Measurements from ENCODE around the gene LDHAL6B.
A peak's percentile ranks its signal among the peaks of the same experiment; 100 is the strongest.

The LDHAL6B gene

DNA sequence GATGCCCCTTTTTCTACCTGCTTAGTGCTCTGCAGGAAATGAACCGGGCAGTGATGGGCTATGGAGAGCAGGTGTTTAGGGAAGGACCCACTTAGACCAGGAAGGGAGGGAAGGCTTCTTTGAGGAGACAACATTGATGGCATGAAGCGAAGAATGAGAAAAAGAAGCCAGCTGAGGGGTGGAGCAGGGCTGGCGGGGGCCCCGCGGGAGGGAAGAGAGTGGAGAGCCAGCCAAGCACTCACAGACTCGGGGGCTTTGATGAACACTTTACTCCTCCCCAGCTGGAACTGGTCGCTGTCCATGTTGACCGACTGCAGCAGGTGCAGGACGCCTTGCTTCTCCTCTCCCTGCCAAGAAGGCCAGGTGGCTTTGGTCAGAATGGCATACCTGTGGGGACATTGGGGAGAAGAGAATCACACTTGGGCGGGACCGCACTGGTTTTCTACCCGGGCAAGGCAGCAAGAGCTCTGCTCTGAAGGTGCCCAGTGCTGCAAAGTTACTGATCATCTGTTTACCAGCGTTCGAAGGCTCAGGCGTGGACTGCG, 28.4 kb upstream of the LDHAL6B start:
- DNase-seq: no peak

GRCh38 chr15:59179717-59180116, 26.9 kb upstream of the LDHAL6B start:
- DNase-seq: no peak

DNA sequence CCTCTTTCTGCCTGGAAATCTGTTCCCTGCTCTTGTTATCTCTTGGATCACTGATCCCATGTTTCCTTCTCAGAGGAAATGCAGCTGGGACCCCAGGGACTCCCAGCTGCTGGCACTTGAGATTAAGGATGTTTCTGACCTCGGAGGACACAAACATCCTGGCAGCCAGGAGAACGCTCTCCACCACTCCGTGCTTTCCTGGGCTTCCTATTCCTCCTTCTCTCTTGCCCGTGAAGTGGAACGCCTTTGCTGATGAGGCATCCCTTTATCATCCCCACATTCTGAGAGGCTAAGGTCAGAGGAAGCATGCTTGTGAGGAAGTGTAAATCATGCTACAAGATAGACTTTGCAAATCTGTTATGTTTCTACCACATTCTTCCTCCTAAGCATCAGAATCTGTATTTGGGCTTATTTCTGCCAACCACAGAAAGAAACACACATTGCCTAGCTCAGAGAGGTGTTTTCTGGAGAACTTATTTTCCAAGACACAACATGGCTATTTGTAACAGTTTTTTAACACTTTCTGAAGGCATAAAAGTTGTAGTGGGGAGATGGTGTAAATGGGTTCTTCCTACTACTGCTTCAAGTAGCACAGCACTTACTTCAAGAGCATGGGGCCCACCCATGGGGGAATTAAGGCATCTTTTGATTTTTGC, 25.6 kb upstream of the LDHAL6B start:
- DNase-seq: no peak

DNA sequence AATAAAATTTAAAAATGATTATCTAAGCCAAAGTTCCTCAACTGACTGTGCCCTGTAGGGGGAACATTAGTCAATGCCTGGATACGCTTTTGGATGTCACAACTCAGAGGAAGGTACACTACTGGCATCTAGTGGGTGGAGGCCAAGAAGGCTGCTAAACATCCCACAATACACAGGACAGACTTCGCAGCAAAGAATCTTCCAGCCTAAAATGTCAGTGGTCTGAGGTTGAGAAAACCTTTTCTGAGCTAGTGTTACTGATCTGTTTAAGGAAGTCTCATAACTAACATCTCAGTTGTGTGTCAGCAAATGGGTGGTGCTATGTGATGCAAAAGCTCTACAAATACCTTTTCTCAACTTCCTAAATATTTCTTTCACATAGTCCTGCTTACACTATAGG, 20.9 kb upstream of the LDHAL6B start:
- DNase-seq: peak; percentile 13 to 17

DNA sequence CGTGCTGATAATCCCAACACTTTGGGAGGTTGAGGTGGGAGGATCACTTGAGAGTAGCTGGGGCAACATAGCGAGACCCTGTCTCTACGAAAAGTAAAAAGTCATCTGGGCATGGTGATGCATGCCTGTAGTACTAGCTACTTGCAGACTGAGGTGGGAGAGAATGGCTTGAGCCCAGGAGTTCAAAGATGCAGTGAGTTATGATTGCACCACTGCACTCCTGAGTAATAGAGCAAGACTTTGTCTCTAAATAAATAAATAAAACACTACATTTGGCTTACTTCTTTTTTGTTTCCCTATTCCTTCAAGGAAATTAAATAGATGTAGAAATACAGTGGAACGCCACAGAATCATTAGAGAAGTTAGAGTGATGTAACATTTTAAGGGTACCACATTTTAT, 20.1 kb upstream of the LDHAL6B start:
- no peak for DNase-seq

DNA sequence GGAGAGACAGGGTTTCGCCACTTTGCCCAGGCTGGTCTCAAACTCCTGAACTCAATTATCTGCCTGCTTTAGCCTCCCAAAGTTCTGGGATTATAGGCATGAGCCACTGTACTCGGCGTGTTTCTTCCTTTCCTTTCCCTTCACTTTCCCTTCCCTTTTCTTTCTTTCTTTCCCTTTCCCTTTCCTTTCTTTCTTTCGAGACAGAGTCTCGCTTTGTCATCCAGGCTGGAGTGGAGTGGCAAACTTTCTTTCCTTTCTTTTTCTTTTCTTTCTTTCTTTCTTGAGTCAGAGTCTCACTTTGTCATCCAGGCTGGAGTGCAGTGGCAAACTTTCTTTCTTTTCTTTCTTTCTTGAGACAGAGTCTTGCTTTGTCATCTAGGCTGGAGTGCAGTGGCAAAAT, 17.4 kb upstream of the LDHAL6B start:
- no peak for DNase-seq

GRCh38 chr15:59190291-59190690, 16.4 kb upstream of the LDHAL6B start:
- no peak for DNase-seq

- no peak for DNase-seq
These were observed 14.8 kb upstream of the LDHAL6B start for GRCh38 chr15:59191855-59192237.

DNA sequence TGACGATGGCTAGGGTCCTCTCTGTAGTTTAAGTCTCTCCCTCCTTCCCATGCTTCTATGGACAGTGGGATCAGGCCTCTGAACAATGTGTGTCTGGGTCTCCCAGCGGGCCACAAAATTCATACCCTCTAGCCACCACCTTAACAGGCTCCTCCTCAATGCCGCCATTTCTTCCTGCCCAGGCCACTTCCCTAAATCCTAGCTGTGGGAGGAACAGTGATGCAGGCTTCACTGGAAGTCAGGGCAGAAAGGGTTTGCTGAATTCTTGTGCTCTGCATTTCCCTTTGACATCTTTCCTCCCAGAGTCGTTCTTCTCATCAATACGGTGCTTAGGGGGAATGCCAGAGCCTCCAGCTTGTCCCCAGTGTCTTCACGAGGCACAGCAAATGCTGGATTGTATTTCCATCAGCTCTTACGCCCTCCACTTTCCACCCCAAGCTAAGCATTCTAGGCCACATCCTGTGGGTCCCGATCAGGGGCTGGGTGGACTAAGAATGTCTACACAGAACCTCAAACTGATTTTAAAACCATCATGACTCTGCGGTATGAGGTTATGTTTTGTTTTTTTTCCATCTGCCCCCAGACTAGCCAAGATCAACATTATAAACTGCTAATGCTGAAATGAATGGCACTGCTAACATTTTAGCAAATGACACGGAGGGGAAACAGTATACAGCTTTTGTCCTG, 11.9 kb upstream of the LDHAL6B start:
- DNase-seq: no peak

GRCh38 chr15:59196416-59196815, 10.2 kb upstream of the LDHAL6B start:
- no peak for DNase-seq

DNA sequence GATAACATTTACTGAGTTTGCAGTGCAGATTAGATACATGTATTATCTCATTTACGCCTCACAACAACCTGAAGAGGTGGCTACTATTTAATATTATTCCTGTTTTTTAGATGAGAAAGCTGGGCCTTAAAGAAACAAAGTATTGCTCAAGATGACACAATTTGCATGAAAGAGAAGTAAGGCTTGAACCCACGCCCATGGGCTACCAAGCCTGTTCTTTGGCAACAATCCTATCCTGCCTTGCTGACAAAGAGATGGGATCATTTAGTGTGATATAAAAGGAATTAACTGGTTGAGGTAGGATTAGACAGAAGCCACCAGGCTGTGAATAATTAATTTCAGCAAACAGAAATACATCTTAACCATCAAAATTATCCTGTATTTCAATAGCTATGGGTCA, 9.2 kb upstream of the LDHAL6B start:
- no peak for DNase-seq

DNA sequence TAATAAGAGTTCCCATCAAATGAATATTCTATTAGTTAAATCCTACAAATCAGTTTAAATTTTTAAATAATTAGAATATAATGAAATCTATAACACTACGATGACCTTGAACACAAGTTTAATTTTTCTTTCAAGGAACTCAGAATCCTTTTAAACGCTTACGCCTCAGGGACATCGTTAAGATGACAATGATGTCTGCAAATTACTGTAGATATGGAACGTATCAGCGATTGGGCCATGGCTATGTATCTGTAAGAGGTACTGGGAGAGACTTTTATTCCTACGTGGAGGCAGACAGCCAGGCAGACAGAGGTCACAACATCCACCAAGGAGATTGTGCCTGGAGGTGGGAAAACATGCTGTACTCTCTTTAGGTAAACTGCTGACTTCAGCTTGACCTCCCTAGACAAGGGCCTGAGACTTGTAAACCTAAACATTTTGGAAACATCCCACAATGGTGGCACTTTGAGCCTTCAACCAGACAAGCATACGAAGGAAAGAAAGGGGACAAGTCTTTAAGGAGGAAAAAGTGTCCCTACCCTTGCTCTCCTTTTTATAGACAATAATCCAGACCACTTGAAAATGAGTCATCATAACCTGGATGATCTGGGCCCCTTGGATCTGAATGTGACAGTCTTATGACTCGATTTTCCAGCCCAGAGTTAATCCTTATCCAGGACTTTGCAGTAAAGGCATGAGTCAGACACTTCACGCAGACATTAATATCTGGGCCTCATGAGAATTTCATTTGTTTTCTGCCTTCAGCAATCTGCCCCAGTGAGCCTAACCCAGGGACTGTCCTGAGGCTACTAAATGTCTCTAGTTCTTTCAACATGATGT, 6.8 kb upstream of the LDHAL6B start:
- DNase-seq: no peak

DNA sequence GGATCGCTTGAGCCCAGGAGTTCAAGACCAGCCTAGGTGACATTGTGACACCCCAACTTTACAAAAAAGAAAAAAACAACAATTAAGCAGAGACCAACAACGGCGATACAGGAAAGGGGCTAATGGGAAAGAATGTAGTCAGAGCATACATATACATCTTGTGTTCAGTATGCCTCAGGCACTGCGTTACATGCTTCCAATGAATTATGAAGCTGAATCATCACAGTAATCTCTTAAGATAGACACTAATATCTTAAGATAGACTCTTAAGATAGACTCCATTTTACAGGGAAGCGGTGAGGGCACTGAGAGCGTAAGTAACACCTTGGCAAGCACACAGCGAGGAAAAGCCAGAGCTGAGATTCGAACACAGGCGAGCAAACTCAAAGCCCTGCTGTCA, 6.1 kb upstream of the LDHAL6B start:
- DNase-seq: no peak

GRCh38 chr15:59203008-59203407, 3.6 kb upstream of the LDHAL6B start:
- DNase-seq: no peak

- DNase-seq: no peak
These were observed 3.0 kb upstream of the LDHAL6B start for GRCh38 chr15:59203657-59204056.

DNA sequence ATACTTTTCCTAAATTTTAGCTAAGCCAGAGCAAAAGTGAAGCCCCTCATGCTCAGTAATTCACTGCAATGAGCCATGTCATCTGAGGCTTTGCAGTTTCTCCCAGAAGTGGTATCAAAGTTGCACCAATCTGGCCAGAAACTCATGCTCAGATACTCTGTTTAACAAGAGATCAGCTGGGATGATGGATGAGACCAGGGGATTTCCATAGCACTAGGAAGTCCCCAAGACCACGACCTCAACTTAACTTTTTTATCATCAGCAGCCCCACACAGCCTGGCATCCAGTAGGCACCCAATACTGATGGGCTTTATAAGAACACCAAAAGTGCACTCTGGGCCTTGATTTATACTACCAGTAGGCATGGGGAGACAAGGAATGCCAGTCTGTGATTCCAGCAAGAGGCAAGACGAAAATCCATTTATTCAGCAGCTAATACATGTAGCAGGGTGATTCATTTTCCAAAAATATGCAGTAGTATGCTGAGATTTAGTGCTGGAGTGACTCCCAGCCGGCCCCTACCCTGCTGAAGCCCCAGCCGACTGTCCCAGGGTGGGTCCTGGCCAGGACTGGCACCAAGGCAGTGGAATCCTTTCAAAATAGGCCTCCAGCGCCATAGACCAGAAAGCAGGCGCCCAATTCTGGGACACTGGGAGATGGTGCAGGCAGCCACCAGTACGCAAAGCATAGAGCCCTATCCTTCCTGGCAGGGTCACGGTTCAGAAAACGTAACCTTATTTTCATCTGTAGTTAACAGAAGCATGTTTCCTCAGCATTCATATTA, 612 bp upstream of the LDHAL6B start:
- no peak for DNase-seq

DNA sequence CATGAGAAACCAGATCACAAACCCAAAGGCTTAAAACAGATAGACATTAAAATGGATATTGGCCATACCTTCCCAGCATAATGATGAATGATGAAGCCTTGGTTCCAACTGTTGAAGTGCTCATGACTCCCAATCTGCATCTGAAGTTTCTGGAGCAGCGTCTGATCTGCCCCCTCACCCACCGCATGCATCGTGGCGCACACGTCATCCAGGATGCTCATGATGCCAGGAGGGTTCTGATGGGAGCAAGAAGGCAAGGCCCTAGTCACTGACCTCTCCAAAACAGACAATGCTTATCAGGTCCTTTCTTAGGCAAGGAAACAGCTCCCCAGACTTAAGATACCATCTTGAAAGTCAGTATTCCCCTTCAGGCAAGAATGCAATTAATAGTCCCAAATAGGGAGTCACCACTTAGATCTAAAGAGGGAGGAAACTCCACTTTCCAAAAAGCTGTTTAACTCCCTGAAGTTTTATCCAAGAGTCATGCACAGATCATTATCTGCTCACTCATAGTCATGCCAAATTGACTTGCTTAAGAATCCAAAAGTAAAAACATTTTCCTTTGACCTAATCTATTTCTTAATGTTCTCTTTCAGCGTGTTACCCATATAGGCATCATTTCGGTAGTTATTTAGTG, 2.1 kb downstream of the LDHAL6B start:
- no peak for DNase-seq

DNA sequence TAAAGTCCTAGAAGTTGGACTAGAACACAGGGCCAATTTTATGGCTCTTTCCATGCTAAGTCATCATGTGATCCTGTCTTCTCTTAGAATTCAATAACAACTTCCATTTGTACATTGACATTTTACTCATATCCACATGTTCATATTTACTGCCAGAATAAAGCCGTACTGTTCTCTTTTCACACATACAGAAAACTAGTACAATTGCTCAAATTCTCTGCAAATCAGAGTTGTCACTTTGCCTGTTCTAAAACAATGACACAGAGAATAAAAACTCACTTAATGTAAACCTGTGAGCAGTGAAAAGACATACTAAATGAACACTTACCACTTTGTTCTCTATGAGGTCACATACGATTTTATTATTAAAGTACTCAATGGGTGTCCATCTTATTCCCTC, 3.5 kb downstream of the LDHAL6B start:
- no peak for DNase-seq

DNA sequence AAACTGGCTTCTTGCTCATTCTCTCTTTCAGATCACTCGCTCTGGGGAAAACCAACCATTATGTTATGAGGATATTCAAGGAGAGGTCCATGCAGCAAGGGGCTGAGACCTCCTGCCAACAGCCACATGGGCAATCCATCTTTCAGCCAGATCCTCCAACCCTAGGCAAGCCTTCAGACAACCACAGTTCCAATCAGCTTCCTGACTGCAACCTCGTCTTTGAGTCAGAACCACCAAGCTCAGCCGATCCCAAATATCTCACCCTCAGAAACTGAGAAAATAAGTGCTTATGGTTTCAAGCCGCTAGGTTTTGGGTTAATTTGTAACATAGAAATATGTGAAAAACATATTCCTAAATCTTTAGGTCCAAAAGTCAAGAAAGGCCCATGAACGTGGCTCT, 10.3 kb downstream of the LDHAL6B start:
- DNase-seq: no peak

DNA sequence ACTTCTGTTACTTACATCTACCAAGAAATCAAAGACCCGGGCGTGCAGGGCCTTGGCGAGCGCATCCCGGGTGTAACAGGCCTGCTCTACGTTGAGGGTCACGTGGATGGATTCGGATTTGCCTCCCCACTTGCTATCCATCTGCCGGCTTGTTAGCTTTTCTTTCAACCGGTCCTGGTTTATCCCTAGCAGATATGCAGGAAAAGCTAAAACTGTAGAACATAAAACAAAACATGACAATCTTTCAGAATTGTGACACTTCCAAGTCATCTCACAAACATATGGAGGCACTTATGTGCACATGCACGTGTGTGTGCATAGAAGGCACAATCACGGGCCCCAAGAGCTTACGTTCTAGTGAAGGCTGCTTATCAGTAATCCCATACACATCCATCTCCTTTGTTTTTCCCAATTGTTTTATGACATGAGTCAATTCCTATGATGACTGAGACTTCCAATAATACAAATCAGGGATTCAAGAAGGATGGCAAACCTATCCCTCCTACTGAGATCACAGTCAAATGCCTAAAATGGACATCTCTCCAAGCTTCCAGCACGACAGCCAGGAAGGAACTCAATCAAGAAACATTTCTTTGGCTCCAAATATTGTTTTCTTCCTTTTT, 11.3 kb downstream of the LDHAL6B start:
- no peak for DNase-seq

- no peak for DNase-seq
These were observed 12.1 kb downstream of the LDHAL6B start for GRCh38 chr15:59218710-59219109.

Data from CD4-positive, alpha-beta T cell treated with Interferon alpha-2 for 1 hour (primary cell).